GM21381 (cell line): Measurements from ENCODE around the gene DDX17.

Experiments
- ATAC-seq: cut with Tn5 transposase; IDR thresholded peaks from one replicate; pipeline ENCODE4 v1.9.1; 2021; ENCODE audit warnings: mild to moderate bottlenecking, moderate library complexity; ENCODE audit not compliant: unreplicated experiment

Gene DDX17

GRCh38 chr22:38467904-38468442 lies 38.1 kb downstream of the DDX17 start, which contains the start of gene KDELR3:
Gene KDELR3, plus strand, starts transcription at chr22:38468096. Its CDS starts 138 bp downstream, at chr22:38468234.
- ATAC-seq: no peak

- ATAC-seq: no peak
These were observed 38.6 kb downstream of the DDX17 start for GRCh38 chr22:38467438-38467903.

- ATAC-seq: no peak
These were observed 40.2 kb downstream of the DDX17 start for GRCh38 chr22:38465673-38466490.

- ATAC-seq: no peak
These were observed 41.0 kb downstream of the DDX17 start for GRCh38 chr22:38464992-38465672.

GRCh38 chr22:38462960-38463784 lies 42.9 kb downstream of the DDX17 start:
- no peak for ATAC-seq

GRCh38 chr22:38461414-38462081 lies 44.6 kb downstream of the DDX17 start:
- ATAC-seq: no peak

GRCh38 chr22:38461057-38461413 lies 45.1 kb downstream of the DDX17 start:
- ATAC-seq: no peak

GRCh38 chr22:38460426-38460840 lies 45.7 kb downstream of the DDX17 start:
- ATAC-seq: no peak

GRCh38 chr22:38456841-38457699 lies 49.0 kb downstream of the DDX17 start:
- ATAC-seq: no peak

GRCh38 chr22:38456272-38456835 lies 49.8 kb downstream of the DDX17 start:
- ATAC-seq: no peak

GRCh38 chr22:38455530-38456271 lies 50.4 kb downstream of the DDX17 start:
- ATAC-seq: no peak

- no peak for ATAC-seq
These were observed 51.0 kb downstream of the DDX17 start, which contains the start of gene KCNJ4 for GRCh38 chr22:38455076-38455529. Gene KCNJ4, minus strand, starts transcription at chr22:38455199. Its CDS starts 27,067 bp downstream, at chr22:38428132.

- no peak for ATAC-seq
These were observed 51.6 kb downstream of the DDX17 start for GRCh38 chr22:38454353-38455075.

- ATAC-seq: no peak
These were observed 52.1 kb downstream of the DDX17 start for GRCh38 chr22:38453996-38454352.

- no peak for ATAC-seq
These were observed 52.9 kb downstream of the DDX17 start for GRCh38 chr22:38453066-38453672.

- ATAC-seq: no peak
These were observed 53.6 kb downstream of the DDX17 start for GRCh38 chr22:38452373-38453065.

GRCh38 chr22:38451864-38452263 lies 54.2 kb downstream of the DDX17 start:
- no peak for ATAC-seq
